Activated CD8-positive, alpha-beta memory T cell treated with anti-CD3 and anti-CD28 coated beads for 36 hours (primary cell): ENCODE results near the gene MYO5B. TPM values are rescaled to one million over a fixed set of nuclear protein-coding genes. Genes with fewer than 3 reads are reported as not detected.

ENCODE experiments used
- CTCF ChIA-PET: fragments of 350-600 bp; sonication (Branson Sonifier 250); formaldehyde crosslinking; loops from one replicate; lab custom pipeline; 2021; ENCODE audit warnings: antibody characterized with exemption; lab: Charles Lee
- POLR2A ChIA-PET: fragments of 350-600 bp; sonication (Branson Sonifier 250); formaldehyde crosslinking; loops from one replicate; lab custom pipeline; 2021; ENCODE audit warnings: antibody characterized with exemption; lab: Charles Lee
- total RNA-seq, 2 experiments: library from RNA; stranded (reverse); gene quantifications; one replicate each; pipeline ENCODE4 v1.2.3, GENCODE V29; 2021

Gene MYO5B
- total RNA-seq, 2 experiments from 2014 or later: not detected

GRCh38 chr18:49855711-49856415 is 339.1 kb downstream of the MYO5B start:
- ChIA-PET POLR2A (no interaction called here), CTCF (interaction anchor here (0.9 kb wide), 1 partner anchor 345 kb away, joined by 4 read pairs; no protein-coding TSS in a partner anchor)

GRCh38 chr18:49854681-49855080 is 340.3 kb downstream of the MYO5B start:
- CTCF ChIA-PET: no interaction called here
- POLR2A ChIA-PET: no interaction called here

- CTCF ChIA-PET: no interaction called here
These were observed 341.5 kb downstream of the MYO5B start for GRCh38 chr18:49853436-49853835.

GRCh38 chr18:49853011-49853410 is 341.9 kb downstream of the MYO5B start:
- ChIA-PET CTCF (interaction anchor here (0.9 kb wide), 1 partner anchor 8 kb away, joined by 3 read pairs; no protein-coding TSS in a partner anchor), POLR2A (no interaction called here)

More at GRCh38 chr18:49853436-49853835, 341.5 kb downstream of the MYO5B start:
- POLR2A ChIA-PET: no interaction called here

- CTCF ChIA-PET: no interaction called here
- POLR2A ChIA-PET: no interaction called here
These were observed 343.3 kb downstream of the MYO5B start for GRCh38 chr18:49851624-49852023.

GRCh38 chr18:49850636-49851035 is 344.3 kb downstream of the MYO5B start:
- ChIA-PET POLR2A (no interaction called here), CTCF (no interaction called here)

- ChIA-PET POLR2A (no interaction called here), CTCF (no interaction called here)
These were observed 345.4 kb downstream of the MYO5B start for GRCh38 chr18:49849331-49850217.

GRCh38 chr18:49848115-49848514 is 346.8 kb downstream of the MYO5B start:
- POLR2A ChIA-PET: no interaction called here
- CTCF ChIA-PET: no interaction called here

- CTCF ChIA-PET: no interaction called here
- POLR2A ChIA-PET: no interaction called here
These were observed 347.4 kb downstream of the MYO5B start for GRCh38 chr18:49847524-49847923.

GRCh38 chr18:49846718-49847470 is 348.1 kb downstream of the MYO5B start:
- CTCF ChIA-PET: interaction anchor here (0.5 to 1.3 kb wide), 2 partner anchors 12 to 32 kb away, joined by 3 to 4 read pairs; no protein-coding TSS in a partner anchor

GRCh38 chr18:49846361-49846662 is 348.6 kb downstream of the MYO5B start:
- CTCF ChIA-PET: interaction anchor here (0.5 to 1.3 kb wide), 2 partner anchors 12 to 32 kb away, joined by 3 to 4 read pairs; no protein-coding TSS in a partner anchor
- POLR2A ChIA-PET: no interaction called here

More at GRCh38 chr18:49846718-49847470, 348.1 kb downstream of the MYO5B start:
- POLR2A ChIA-PET: no interaction called here

GRCh38 chr18:49845629-49846360 is 349.2 kb downstream of the MYO5B start:
- POLR2A ChIA-PET: interaction anchor here (0.7 kb wide), 1 partner anchor 379 kb away, joined by 4 read pairs; no protein-coding TSS in a partner anchor
- CTCF ChIA-PET: interaction anchor here (1.3 kb wide), 1 partner anchor 13 kb away, joined by 4 read pairs; no protein-coding TSS in a partner anchor

- CTCF ChIA-PET: no interaction called here
- POLR2A ChIA-PET: interaction anchor here (0.7 kb wide), 1 partner anchor 378 kb away, joined by 4 read pairs; no protein-coding TSS in a partner anchor
These were observed 350.0 kb downstream of the MYO5B start for GRCh38 chr18:49844903-49845302.

GRCh38 chr18:49843778-49844625 is 350.9 kb downstream of the MYO5B start:
- ChIA-PET CTCF (no interaction called here), POLR2A (no interaction called here)

- POLR2A ChIA-PET: no interaction called here
- CTCF ChIA-PET: no interaction called here
These were observed 351.8 kb downstream of the MYO5B start for GRCh38 chr18:49843131-49843530.

- ChIA-PET CTCF (no interaction called here), POLR2A (no interaction called here)
These were observed 352.3 kb downstream of the MYO5B start for GRCh38 chr18:49842656-49843055.

GRCh38 chr18:49841236-49842217 is 353.4 kb downstream of the MYO5B start:
- POLR2A ChIA-PET: no interaction called here
- CTCF ChIA-PET: interaction anchor here (1.2 kb wide), 1 partner anchor 17 kb away, joined by 3 read pairs; no protein-coding TSS in a partner anchor
